Subcutaneous adipose tissue (tissue), 4 donors: ENCODE measurements around the gene C3orf33. TPM values are rescaled to one million over a fixed set of nuclear protein-coding genes. Genes with fewer than 3 reads are reported as not detected.

Experiments used
- total RNA-seq, 4 donors: library from RNA; depleted of rRNA; stranded (reverse); fragments of >200 nt; gene quantifications; one replicate each; pipeline ENCODE4 v1.1.0, GENCODE V29; 2016
- TF ChIP-seq, protein P1 (sequence below): fragments of 450-650 bp; IDR thresholded peaks from one replicate; pipeline ENCODE4 v1.5.1; 2016; ENCODE audit warnings: low read depth, mild to moderate bottlenecking, control low read depth, antibody characterized with exemption, moderate library complexity

Gene C3orf33
- total RNA-seq, 4 donors from 2014 or later, result 2.6 to 3.4 (median 2.9) TPM; not detected in 1

DNA sequence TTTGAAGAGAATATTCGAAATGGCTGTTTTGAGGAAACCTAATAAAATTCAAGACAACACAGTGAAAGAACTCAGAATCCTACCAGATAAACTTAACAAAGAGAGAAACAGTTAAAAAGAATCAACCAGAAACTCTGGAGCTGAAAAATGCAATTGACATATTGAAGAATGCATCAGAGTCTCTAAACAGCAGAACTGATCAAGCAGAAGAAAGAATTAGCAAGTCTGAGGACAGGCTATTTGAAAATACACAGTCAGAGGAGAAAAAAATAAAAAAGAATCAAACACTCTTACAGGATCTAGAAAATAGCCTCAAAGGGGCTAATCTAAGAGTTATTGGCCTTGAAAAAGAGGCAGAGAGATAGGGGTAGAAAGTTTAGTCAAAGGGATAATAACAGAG, 13.5 kb downstream of the C3orf33 start:
- TF ChIP-seq, protein P1, sequence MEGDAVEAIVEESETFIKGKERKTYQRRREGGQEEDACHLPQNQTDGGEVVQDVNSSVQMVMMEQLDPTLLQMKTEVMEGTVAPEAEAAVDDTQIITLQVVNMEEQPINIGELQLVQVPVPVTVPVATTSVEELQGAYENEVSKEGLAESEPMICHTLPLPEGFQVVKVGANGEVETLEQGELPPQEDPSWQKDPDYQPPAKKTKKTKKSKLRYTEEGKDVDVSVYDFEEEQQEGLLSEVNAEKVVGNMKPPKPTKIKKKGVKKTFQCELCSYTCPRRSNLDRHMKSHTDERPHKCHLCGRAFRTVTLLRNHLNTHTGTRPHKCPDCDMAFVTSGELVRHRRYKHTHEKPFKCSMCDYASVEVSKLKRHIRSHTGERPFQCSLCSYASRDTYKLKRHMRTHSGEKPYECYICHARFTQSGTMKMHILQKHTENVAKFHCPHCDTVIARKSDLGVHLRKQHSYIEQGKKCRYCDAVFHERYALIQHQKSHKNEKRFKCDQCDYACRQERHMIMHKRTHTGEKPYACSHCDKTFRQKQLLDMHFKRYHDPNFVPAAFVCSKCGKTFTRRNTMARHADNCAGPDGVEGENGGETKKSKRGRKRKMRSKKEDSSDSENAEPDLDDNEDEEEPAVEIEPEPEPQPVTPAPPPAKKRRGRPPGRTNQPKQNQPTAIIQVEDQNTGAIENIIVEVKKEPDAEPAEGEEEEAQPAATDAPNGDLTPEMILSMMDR, result no peak

DNA sequence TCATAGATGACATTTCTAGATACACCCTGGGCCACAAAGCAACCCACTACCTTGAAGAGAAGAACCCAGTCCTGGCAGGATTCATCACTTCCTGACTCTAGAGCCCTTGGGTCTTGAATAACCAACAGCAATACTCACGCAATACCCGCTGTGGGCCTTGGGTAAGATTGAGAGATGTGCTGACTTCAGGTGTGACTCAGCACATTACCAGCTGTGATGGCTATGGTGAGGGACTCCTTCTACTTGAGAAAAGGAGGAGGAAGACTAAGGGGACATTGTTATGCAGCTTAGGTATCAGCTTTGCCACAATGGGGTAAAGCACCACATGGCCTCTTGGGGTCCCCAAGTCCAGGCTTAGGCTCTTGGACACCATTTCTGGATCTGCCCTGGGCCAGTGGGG, 14.9 kb downstream of the C3orf33 start:
- TF ChIP-seq, protein P1, result no peak

DNA sequence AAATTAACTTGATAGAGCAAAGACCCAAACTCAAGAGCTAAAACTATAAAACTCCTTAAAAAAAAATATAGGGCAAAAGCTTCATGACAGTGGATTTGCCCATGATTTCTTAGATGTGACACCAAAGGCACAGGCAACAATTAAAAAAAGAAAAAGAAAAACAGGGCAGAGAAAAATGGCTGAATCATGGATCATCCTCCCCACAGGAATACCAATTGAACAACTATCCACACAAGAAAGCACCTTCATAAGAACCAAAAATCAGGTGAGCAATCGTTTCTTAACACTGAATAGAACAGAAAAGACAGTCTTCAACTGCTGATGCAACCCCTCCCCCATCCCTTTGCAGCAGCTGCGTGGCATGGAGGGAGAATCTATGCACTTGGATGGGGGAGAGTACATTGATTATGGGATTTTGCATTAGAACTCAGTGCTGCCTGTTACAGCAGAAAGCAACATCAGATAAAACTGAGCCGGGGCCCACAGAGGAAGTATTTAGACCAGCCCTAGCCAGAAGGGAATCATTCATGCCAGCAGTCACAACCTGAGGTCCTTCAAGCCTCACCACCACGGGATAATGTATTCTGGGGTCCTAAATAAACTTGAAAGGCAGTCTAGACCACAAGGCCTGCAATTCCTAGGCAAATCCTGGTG, 15.7 kb downstream of the C3orf33 start:
- TF ChIP-seq, protein P1, result no peak

DNA sequence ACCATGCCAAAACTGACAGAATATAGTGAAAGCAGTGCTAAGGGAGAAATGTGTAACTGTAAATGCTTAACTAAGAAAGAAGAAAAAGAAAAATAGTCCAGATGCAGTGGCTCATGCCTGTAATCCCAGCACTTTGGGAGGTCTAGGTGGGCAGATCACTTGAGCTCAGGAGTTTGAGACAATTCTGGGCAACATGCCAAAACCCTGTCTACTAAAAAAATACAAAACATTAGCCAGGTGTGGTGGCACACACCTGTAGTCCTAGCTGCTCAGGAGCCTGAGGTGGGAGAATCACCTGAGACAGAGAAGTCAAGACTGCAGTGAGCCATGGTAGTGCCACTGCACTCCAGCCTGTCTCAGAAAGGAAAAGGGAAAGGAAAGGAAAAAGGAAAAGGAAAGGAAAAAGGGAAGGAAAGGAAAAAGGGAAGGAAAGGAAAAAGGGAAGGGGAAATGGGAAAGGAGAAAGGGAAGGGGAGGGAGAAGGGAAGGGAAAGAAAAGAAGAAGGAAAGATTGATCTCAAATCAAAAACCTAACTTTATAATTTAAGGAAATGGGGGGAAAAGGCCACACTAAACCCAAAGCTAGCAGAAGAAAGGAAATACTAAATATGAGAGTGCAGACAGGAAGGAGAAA, 20.3 kb downstream of the C3orf33 start:
- TF ChIP-seq, protein P1, result no peak

DNA sequence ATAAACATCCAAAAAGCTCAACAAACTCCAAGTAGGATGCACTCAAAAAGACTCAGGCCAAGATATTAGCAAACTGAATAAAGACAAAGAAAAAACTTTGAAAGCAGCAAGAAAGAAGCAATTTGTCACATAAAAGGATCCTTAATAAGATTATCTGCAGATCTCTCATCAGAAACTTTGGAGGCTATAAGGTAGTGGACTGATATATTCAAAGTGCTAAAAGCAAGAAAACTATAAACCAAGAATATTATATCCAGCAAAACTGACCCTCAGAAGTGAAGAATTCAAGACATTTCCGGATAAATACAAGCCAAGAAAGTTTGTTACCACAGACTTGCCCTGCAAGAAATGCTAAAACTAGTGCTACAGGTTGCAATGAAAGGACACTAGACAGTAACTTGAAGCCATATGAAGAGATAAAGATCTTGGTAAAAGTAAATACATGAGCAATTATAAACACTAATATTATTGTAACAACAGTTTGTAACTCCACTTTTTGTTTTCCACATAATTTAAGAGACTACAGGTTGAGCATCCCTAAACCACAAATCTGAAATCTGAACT, 23.6 kb downstream of the C3orf33 start:
- TF ChIP-seq, protein P1, result no peak

DNA sequence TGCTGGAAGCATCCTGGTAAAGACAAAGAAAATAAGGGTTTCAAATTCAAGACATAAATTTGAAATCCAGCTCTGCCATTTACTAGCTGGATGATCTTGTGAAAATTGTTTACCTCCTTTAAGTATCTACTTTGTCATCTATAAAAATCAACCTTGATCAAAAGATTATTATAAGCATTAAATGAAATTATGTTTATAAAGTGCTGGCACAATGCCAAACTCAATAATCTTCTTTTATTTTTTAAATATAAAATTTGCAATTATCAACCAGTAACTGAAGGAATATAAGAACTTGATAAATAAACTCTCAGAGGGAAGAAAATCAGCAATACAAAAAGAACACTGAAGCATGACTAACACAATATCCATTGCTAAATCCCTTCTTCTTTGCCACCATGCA, 25.8 kb downstream of the C3orf33 start:
- TF ChIP-seq, protein P1, result no peak

DNA sequence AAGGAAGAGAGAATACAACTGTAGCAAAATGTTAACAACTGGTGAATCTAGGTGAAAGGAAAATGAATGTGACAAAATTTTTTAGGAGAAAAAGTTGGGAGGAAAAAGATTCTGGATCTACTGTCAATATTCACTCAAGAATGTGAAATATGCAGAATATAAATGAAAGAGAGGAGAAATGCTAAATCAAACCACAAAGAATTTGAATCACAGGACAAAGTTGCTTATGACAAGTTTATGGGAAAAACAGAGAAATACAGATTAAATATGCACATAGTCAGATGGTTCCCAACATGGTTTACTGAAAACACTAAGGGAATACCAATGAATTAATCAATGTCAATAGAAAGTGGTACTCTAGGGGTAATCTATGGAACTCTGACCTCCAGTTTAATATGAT, 27.6 kb downstream of the C3orf33 start:
- TF ChIP-seq, protein P1, result no peak
